PC-9 (cell line): ENCODE data around the gene FAM229A.

Experiments
- CTCF ChIP-seq: fragments of 200-600 bp; sonication (generic); conservative IDR thresholded peaks from 2 replicates; pipeline ENCODE4 v1.6.1; 2017; ENCODE audit warnings: mixed run types, antibody characterized with exemption, mild to moderate bottlenecking, moderate library complexity
- EZH2 ChIP-seq: fragments of 200-600 bp; sonication (generic); IDR thresholded peaks from 2 replicates; pipeline ENCODE4 v1.8.0; 2017; ENCODE audit warnings: antibody characterized with exemption, low read depth

GRCh38 chr1:32318127-32318869 lies 44.0 kb downstream of the FAM229A start:
- TF ChIP-seq CTCF (no peak), EZH2 (no peak)
